ENCODE results near the gene MAD1L1. TPM values are rescaled to one million over a fixed set of nuclear protein-coding genes. Genes with fewer than 3 reads are reported as not detected.

MAD1L1 gene
- total RNA-seq, 1 experiment from 2014 or later = 50.8 TPM

- no TSS peak for BruUV-seq (replicated peaks)
- no peaks in the 10 kb centered on the region for H3K79me2 ChIP-seq (ENCODE audit: low read depth)
- H3K36me3 ChIP-seq (ENCODE audit: low read depth) = no peaks in the 10 kb centered on the region
- no peaks in the 10 kb centered on the region for H3K9me3 ChIP-seq (ENCODE audit: insufficient read depth, low read depth)
- TF ChIP-seq EZH2 (IDR thresholded peaks at IDR 0.05; ENCODE audit: low read depth) (no peak), CTCF (conservative IDR thresholded peaks at IDR 0.05) (no peak)
- POLR2A ChIA-PET (ENCODE audit: unreplicated experiment) = no interaction called here
- 0 out of 2 replicates have a peak, but pooled peaks cover 8% of the 10 kb centered on the region for H4K20me1 ChIP-seq (ENCODE audit: insufficient read depth)
- no peak overlapping the region for H3K4me3 ChIP-seq
- H3K27ac ChIP-seq = no peak overlapping the region
- intact Hi-C loops (cut with micrococcal nuclease; ENCODE audit: unreplicated experiment) = no loop called here
- H3F3A ChIP-seq (ENCODE audit: insufficient read depth, low read depth) = no peaks in the 10 kb centered on the region
- CTCF ChIA-PET = no interaction called here
- no peak overlapping the region for H2AFZ ChIP-seq
- no peaks in the 10 kb centered on the region for H3K9me2 ChIP-seq (ENCODE audit: insufficient read depth)
- no peaks in the 10 kb centered on the region for H3K27me3 ChIP-seq (ENCODE audit: insufficient read depth, low read depth)
- no peak overlapping the region for H3K4me2 ChIP-seq
- peaks cover 3% of the 10 kb centered on the region for H3K4me1 ChIP-seq (replicated peaks; ENCODE audit: insufficient read depth)
- peak in 1 of 2 experiments; percentile 47 for DNase-seq
Observed at GRCh38 chr7:2276107-2276506, 43.4 kb upstream of the MAD1L1 start.

- H3K4me2 ChIP-seq = no peak overlapping the region
- 0 out of 2 replicates have a peak, but pooled peaks cover 8% of the 10 kb centered on the region for H4K20me1 ChIP-seq (ENCODE audit: insufficient read depth)
- H3K27ac ChIP-seq = no peak overlapping the region
- peaks cover 9% of the 10 kb centered on the region for H3F3A ChIP-seq (ENCODE audit: insufficient read depth, low read depth)
- H3K4me1 ChIP-seq (replicated peaks; ENCODE audit: insufficient read depth) = peaks cover 13% of the 10 kb centered on the region
- no peaks in the 10 kb centered on the region for H3K9me3 ChIP-seq (ENCODE audit: insufficient read depth, low read depth)
- intact Hi-C loops (cut with micrococcal nuclease; ENCODE audit: unreplicated experiment) = no loop called here
- ChIA-PET CTCF (no interaction called here), POLR2A (ENCODE audit: unreplicated experiment) (no interaction called here)
- TF ChIP-seq CTCF (conservative IDR thresholded peaks at IDR 0.05) = no peak
- no peak for TF ChIP-seq EZH2 (IDR thresholded peaks at IDR 0.05; ENCODE audit: low read depth)
- H3K79me2 ChIP-seq (ENCODE audit: low read depth) = no peaks in the 10 kb centered on the region
- no TSS peak for BruUV-seq (replicated peaks)
- no peaks in the 10 kb centered on the region for H3K27me3 ChIP-seq (ENCODE audit: insufficient read depth, low read depth)
- no peak overlapping the region for H2AFZ ChIP-seq
- DNase-seq = no peak
- no peaks in the 10 kb centered on the region for H3K9me2 ChIP-seq (ENCODE audit: insufficient read depth)
- H3K36me3 ChIP-seq (ENCODE audit: low read depth) = no peaks in the 10 kb centered on the region
- no peak overlapping the region for H3K4me3 ChIP-seq
Observed at GRCh38 chr7:2275101-2275500, 42.4 kb upstream of the MAD1L1 start.

- Histone ChIP-seq H3K27ac (no peak overlapping the region), H4K20me1 (ENCODE audit: insufficient read depth) (0 out of 2 replicates have a peak, but pooled peaks cover 8% of the 10 kb centered on the region), H3K9me2 (ENCODE audit: insufficient read depth) (no peaks in the 10 kb centered on the region), H3F3A (ENCODE audit: insufficient read depth, low read depth) (peaks cover 14% of the 10 kb centered on the region), H3K4me1 (replicated peaks; ENCODE audit: insufficient read depth) (peaks cover 18% of the 10 kb centered on the region), H3K36me3 (ENCODE audit: low read depth) (no peaks in the 10 kb centered on the region), H2AFZ (no peak overlapping the region), H3K4me3 (no peak overlapping the region), H3K9me3 (ENCODE audit: insufficient read depth, low read depth) (no peaks in the 10 kb centered on the region), H3K27me3 (ENCODE audit: insufficient read depth, low read depth) (no peaks in the 10 kb centered on the region), H3K79me2 (ENCODE audit: low read depth) (no peaks in the 10 kb centered on the region), H3K4me2 (no peak overlapping the region)
- ChIA-PET POLR2A (ENCODE audit: unreplicated experiment) (no interaction called here), CTCF (no interaction called here)
- BruUV-seq (replicated peaks) = no TSS peak
- intact Hi-C loops (cut with micrococcal nuclease; ENCODE audit: unreplicated experiment) = no loop called here
- no peak for DNase-seq
- no peak for TF ChIP-seq CTCF (conservative IDR thresholded peaks at IDR 0.05)
- TF ChIP-seq EZH2 (IDR thresholded peaks at IDR 0.05; ENCODE audit: low read depth) = no peak
Observed at GRCh38 chr7:2274666-2275065, 41.9 kb upstream of the MAD1L1 start.

Measured in PC-9 (cell line).